NB4 (cell line): Measurements from ENCODE around the gene CP.
"Not testable (repeated sequence)": the region's sequence is repeated elsewhere in the genome, so short reads cannot be mapped to it uniquely, and the experiment has no call there.

Experiments used
- MAX ChIP-seq: IDR thresholded peaks from 2 replicates; pipeline ENCODE4 v1.6.1; 2011; ENCODE audit warnings: low read depth, low read length
- POLR2A ChIP-seq: IDR thresholded peaks from 2 replicates; pipeline ENCODE4 v1.6.1; 2011; ENCODE audit warnings: mild to moderate bottlenecking; ENCODE audit not compliant: insufficient read length; ENCODE audit errors: extremely low read depth
- TF ChIP-seq, protein P1 (sequence below): IDR thresholded peaks from one replicate; pipeline ENCODE4 v1.5.1; 2012; ENCODE audit warnings: low read depth, low read length

DNA sequence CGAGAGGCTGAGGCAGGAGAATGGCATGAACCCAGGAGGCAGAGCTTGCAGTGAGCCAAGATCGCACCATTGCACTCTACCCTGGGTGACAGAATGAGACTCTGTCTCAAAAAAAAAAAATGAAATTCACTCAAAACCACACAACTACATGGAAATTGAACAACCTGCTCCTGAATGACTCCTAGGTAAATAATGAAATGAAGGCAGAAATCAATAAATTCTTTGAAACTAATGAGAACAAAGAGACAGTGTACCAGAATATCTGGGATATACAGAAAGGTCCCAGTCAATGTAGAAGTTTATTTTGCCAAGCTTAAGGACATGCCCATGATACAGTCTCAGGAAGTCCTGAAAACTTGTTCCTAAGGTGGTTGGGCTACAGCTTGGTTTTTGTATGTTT, 16.6 kb upstream of the CP start:
- TF ChIP-seq POLR2A, MAX: not testable (repeated sequence)
- TF ChIP-seq, protein P1, sequence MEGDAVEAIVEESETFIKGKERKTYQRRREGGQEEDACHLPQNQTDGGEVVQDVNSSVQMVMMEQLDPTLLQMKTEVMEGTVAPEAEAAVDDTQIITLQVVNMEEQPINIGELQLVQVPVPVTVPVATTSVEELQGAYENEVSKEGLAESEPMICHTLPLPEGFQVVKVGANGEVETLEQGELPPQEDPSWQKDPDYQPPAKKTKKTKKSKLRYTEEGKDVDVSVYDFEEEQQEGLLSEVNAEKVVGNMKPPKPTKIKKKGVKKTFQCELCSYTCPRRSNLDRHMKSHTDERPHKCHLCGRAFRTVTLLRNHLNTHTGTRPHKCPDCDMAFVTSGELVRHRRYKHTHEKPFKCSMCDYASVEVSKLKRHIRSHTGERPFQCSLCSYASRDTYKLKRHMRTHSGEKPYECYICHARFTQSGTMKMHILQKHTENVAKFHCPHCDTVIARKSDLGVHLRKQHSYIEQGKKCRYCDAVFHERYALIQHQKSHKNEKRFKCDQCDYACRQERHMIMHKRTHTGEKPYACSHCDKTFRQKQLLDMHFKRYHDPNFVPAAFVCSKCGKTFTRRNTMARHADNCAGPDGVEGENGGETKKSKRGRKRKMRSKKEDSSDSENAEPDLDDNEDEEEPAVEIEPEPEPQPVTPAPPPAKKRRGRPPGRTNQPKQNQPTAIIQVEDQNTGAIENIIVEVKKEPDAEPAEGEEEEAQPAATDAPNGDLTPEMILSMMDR: not testable (repeated sequence)
